Measurements from ENCODE around the gene ANKRD29.

Gene ANKRD29

DNA sequence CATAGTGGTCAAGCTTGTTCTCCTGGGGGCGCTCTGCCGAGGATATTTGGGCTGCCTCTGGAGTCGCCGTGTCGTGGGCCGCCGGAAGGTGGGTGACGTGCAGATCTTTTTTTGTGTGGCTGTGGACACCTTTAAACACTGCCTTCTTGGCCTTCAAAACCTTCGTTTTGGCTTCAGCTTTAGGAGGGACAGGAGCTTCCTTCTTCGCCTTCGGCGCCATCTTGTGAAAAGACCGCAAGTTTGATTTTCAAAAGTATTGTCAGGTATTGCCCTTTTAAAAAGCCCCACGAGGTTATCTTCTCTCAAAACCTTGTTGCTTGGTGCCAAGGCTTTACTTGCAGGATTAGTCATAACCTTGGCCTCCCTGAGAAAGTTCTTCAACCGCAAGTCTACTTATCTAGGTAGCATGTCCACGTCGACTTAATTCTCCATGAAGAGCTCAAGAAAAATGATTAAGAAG, 47.4 kb upstream of the ANKRD29 start:
- Histone ChIP-seq H3K14ac (ENCODE audit: low read length) (no peak overlapping the region), H3K27me3 (ENCODE audit: insufficient read depth, low read length) (no peaks in the 10 kb centered on the region), H3K4me3 (ENCODE audit: low read depth, low read length) (no peak overlapping the region), H3K9me3 (ENCODE audit: insufficient read depth, low read depth, low read length) (peaks cover 2% of the 10 kb centered on the region), H4K91ac (ENCODE audit: low read depth, low read length) (no peak overlapping the region), H3K4me2 (ENCODE audit: low read length) (no peak overlapping the region), H3K18ac (ENCODE audit: low read length) (no peak overlapping the region), H2BK120ac (ENCODE audit: insufficient read depth, low read length, poor library complexity) (no peak overlapping the region), H2AFZ (ENCODE audit: insufficient read depth, low read length, poor library complexity) (no peak overlapping the region), H3K27ac (ENCODE audit: low read depth, low read length) (no peak overlapping the region), H3K79me1 (ENCODE audit: low read length) (no peaks in the 10 kb centered on the region), H3K79me2 (ENCODE audit: control insufficient read depth, insufficient read depth, low read length, poor library complexity) (no peaks in the 10 kb centered on the region), H3K36me3 (ENCODE audit: control insufficient read depth in 1 of 2, insufficient read depth in 2 of 2, low read length in 2 of 2) (no peaks in the 10 kb centered on the region), H3K4ac (ENCODE audit: low read depth, low read length) (no peak overlapping the region), H2BK12ac (ENCODE audit: low read length) (no peak overlapping the region), H3K9ac (ENCODE audit: low read length) (no peak overlapping the region), H4K12ac (ENCODE audit: low read depth, low read length) (no peak overlapping the region), H3K23ac (ENCODE audit: low read length) (no peak overlapping the region), H2BK5ac (ENCODE audit: low read depth, low read length, poor library complexity) (no peak overlapping the region), H4K8ac (ENCODE audit: low read depth, low read length) (no peak overlapping the region), H2AK5ac (ENCODE audit: low read length) (no peak overlapping the region), H3K4me1 (ENCODE audit: control insufficient read depth in 1 of 2, insufficient read depth in 2 of 2, low read length in 2 of 2) (no peaks in the 10 kb centered on the region)
- WGBS (ENCODE audit: extremely low coverage, insufficient coverage, insufficient read length), result no CpG with 5 or more reads among the region's 17 CpGs
- DNase-seq, result peak in 1 of 2 donors; percentile 27

DNA sequence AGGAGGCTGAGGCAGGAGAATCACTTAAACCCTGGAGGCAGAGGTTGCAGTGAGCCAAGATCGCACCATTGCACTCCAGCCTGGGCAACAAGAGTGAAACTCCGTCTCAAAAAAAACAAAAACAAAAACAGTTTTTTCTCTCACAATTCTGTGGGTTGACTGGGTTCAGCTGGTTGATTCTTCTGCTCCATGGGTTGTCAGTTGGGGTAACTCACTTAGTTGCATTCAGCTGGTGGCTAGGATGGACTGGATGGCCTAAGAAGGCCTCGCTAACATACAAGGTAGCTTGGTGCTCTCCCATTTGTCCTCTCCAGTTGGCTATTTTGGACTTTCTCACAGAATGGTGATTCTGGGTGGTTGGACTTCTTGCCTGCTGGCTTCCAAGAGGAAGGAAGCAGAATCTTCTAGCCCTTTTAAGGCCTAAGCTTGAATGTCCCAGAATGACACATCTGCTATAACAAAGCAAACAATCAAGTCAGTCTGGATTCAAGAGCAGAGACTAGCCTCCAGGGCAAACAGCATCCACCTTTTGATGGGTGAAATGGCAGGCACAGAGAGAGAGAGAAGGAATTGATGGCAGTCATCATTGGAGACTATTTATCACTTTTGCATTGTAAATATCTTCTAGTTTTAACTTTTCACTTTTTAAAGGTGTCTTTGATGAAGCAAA, 44.4 kb upstream of the ANKRD29 start:
- H3K27me3 ChIP-seq (ENCODE audit: insufficient read depth, low read length), result no peaks in the 10 kb centered on the region
- no peak overlapping the region for H4K91ac ChIP-seq (ENCODE audit: low read depth, low read length)
- H3K4me1 ChIP-seq (ENCODE audit: control insufficient read depth in 1 of 2, insufficient read depth in 2 of 2, low read length in 2 of 2), result no peaks in the 10 kb centered on the region
- no peak overlapping the region for H2BK5ac ChIP-seq (ENCODE audit: low read depth, low read length, poor library complexity)
- DNase-seq, result peak in 1 of 2 donors; percentile 76
- no CpG with 5 or more reads among the region's 3 CpGs for WGBS (ENCODE audit: extremely low coverage, insufficient coverage, insufficient read length)
- H2AFZ ChIP-seq (ENCODE audit: insufficient read depth, low read length, poor library complexity), result no peak overlapping the region
- no peak overlapping the region for H3K27ac ChIP-seq (ENCODE audit: low read depth, low read length)
- H3K79me2 ChIP-seq (ENCODE audit: control insufficient read depth, insufficient read depth, low read length, poor library complexity), result no peaks in the 10 kb centered on the region
- H2BK12ac ChIP-seq (ENCODE audit: low read length), result no peak overlapping the region
- no peak overlapping the region for H4K12ac ChIP-seq (ENCODE audit: low read depth, low read length)
- no peak overlapping the region for H2AK5ac ChIP-seq (ENCODE audit: low read length)
- H3K4me3 ChIP-seq (ENCODE audit: low read depth, low read length), result no peak overlapping the region
- no peak overlapping the region for H3K4ac ChIP-seq (ENCODE audit: low read depth, low read length)
- H3K23ac ChIP-seq (ENCODE audit: low read length), result no peak overlapping the region
- no peaks in the 10 kb centered on the region for H3K36me3 ChIP-seq (ENCODE audit: control insufficient read depth in 1 of 2, insufficient read depth in 2 of 2, low read length in 2 of 2)
- no peak overlapping the region for H4K8ac ChIP-seq (ENCODE audit: low read depth, low read length)
- H3K14ac ChIP-seq (ENCODE audit: low read length), result no peak overlapping the region
- H3K18ac ChIP-seq (ENCODE audit: low read length), result no peak overlapping the region
- no peaks in the 10 kb centered on the region for H3K79me1 ChIP-seq (ENCODE audit: low read length)
- no peak overlapping the region for H2BK120ac ChIP-seq (ENCODE audit: insufficient read depth, low read length, poor library complexity)
- H3K9me3 ChIP-seq (ENCODE audit: insufficient read depth, low read depth, low read length), result peaks cover 2% of the 10 kb centered on the region
- H3K9ac ChIP-seq (ENCODE audit: low read length), result no peak overlapping the region
- no peak overlapping the region for H3K4me2 ChIP-seq (ENCODE audit: low read length)

DNA sequence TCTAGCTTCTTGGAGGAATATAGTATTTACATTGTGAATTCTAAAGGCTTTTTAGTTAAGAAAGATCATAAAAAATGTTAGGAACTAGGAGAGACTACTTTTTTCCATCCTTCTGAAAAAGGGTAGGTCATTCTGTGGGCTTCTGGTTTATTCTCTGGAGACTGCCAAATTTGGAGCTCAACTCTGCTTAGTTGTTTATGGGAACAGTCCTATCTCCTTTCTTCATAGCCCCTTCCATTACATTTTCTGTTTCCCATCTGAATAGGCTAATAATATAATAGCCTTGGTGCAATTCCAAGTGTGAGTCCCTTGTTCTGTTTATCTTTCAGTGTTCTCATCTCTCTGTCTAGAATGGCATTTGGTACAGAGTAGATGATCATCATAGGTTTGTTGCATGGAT, 42.1 kb upstream of the ANKRD29 start:
- no peak overlapping the region for H3K4me2 ChIP-seq (ENCODE audit: low read length)
- H3K4me3 ChIP-seq (ENCODE audit: low read depth, low read length), result no peak overlapping the region
- H3K27ac ChIP-seq (ENCODE audit: low read depth, low read length), result no peak overlapping the region
- no peaks in the 10 kb centered on the region for H3K4me1 ChIP-seq (ENCODE audit: control insufficient read depth in 1 of 2, insufficient read depth in 2 of 2, low read length in 2 of 2)
- H3K14ac ChIP-seq (ENCODE audit: low read length), result no peak overlapping the region
- no peaks in the 10 kb centered on the region for H3K79me1 ChIP-seq (ENCODE audit: low read length)
- DNase-seq, result no peak
- H3K4ac ChIP-seq (ENCODE audit: low read depth, low read length), result no peak overlapping the region
- H3K18ac ChIP-seq (ENCODE audit: low read length), result no peak overlapping the region
- H3K27me3 ChIP-seq (ENCODE audit: insufficient read depth, low read length), result no peaks in the 10 kb centered on the region
- H2BK5ac ChIP-seq (ENCODE audit: low read depth, low read length, poor library complexity), result no peak overlapping the region
- no peak overlapping the region for H3K9ac ChIP-seq (ENCODE audit: low read length)
- no peaks in the 10 kb centered on the region for H3K79me2 ChIP-seq (ENCODE audit: control insufficient read depth, insufficient read depth, low read length, poor library complexity)
- no peak overlapping the region for H3K23ac ChIP-seq (ENCODE audit: low read length)
- no peaks in the 10 kb centered on the region for H3K36me3 ChIP-seq (ENCODE audit: control insufficient read depth in 1 of 2, insufficient read depth in 2 of 2, low read length in 2 of 2)
- no peak overlapping the region for H2AFZ ChIP-seq (ENCODE audit: insufficient read depth, low read length, poor library complexity)
- H4K12ac ChIP-seq (ENCODE audit: low read depth, low read length), result no peak overlapping the region
- H4K8ac ChIP-seq (ENCODE audit: low read depth, low read length), result no peak overlapping the region
- peaks cover 4% of the 10 kb centered on the region for H3K9me3 ChIP-seq (ENCODE audit: insufficient read depth, low read depth, low read length)
- H2AK5ac ChIP-seq (ENCODE audit: low read length), result no peak overlapping the region
- H4K91ac ChIP-seq (ENCODE audit: low read depth, low read length), result no peak overlapping the region
- no peak overlapping the region for H2BK12ac ChIP-seq (ENCODE audit: low read length)
- H2BK120ac ChIP-seq (ENCODE audit: insufficient read depth, low read length, poor library complexity), result no peak overlapping the region

DNA sequence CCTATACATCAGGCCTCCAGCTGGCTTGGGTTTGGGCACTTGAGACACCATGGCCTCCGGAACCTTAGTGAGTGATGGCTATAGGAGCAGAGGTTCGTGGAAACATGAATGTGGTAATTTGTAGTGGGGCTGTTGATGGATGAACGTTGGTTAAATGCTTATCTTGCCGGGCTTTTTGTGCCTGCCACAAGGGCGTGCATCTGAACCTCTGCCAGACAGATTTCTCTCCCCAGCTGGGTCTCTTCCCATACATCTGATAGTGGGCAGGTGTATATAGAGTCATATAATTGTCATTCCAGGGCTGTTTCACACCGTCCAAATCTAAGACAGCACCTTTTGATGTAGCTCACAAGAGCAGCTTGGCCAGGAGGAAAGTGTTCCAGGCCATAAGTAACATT, 41.3 kb upstream of the ANKRD29 start:
- Histone ChIP-seq H3K4me3 (ENCODE audit: low read depth, low read length) (no peak overlapping the region), H3K36me3 (ENCODE audit: control insufficient read depth in 1 of 2, insufficient read depth in 2 of 2, low read length in 2 of 2) (no peaks in the 10 kb centered on the region), H3K4ac (ENCODE audit: low read depth, low read length) (no peak overlapping the region), H3K4me2 (ENCODE audit: low read length) (no peak overlapping the region), H2BK5ac (ENCODE audit: low read depth, low read length, poor library complexity) (no peak overlapping the region), H3K27me3 (ENCODE audit: insufficient read depth, low read length) (no peaks in the 10 kb centered on the region), H3K79me1 (ENCODE audit: low read length) (no peaks in the 10 kb centered on the region), H3K18ac (ENCODE audit: low read length) (no peak overlapping the region), H3K79me2 (ENCODE audit: control insufficient read depth, insufficient read depth, low read length, poor library complexity) (no peaks in the 10 kb centered on the region), H3K9me3 (ENCODE audit: insufficient read depth, low read depth, low read length) (peaks cover 4% of the 10 kb centered on the region), H3K9ac (ENCODE audit: low read length) (no peak overlapping the region), H4K12ac (ENCODE audit: low read depth, low read length) (no peak overlapping the region), H3K4me1 (ENCODE audit: control insufficient read depth in 1 of 2, insufficient read depth in 2 of 2, low read length in 2 of 2) (no peaks in the 10 kb centered on the region), H4K8ac (ENCODE audit: low read depth, low read length) (no peak overlapping the region), H2BK120ac (ENCODE audit: insufficient read depth, low read length, poor library complexity) (no peak overlapping the region), H3K23ac (ENCODE audit: low read length) (no peak overlapping the region), H3K14ac (ENCODE audit: low read length) (no peak overlapping the region), H3K27ac (ENCODE audit: low read depth, low read length) (no peak overlapping the region), H2AK5ac (ENCODE audit: low read length) (no peak overlapping the region), H4K91ac (ENCODE audit: low read depth, low read length) (no peak overlapping the region), H2BK12ac (ENCODE audit: low read length) (no peak overlapping the region), H2AFZ (ENCODE audit: insufficient read depth, low read length, poor library complexity) (no peak overlapping the region)
- no peak for DNase-seq
- no CpG with 5 or more reads among the region's 6 CpGs for WGBS (ENCODE audit: extremely low coverage, insufficient coverage, insufficient read length)
